GM23338 (cell line): ENCODE results near the gene BARD1. TPM values are rescaled to one million over a fixed set of nuclear protein-coding genes. Genes with fewer than 3 reads are reported as not detected.

Experiments used
- ATAC-seq: fragments of 200-7000 bp; cut with Tn5 transposase; 3 replicates; pipeline ENCODE4 v1.9.1; 2020
- DNase-seq: peaks from one replicate; pipeline ENCODE4 v3.0.0-alpha.2; 2015; ENCODE audit warnings: low spot score
- H2AFZ ChIP-seq: fragments of 200-600 bp; sonication (generic); 2 replicates; pipeline ENCODE4 v1.8.0; 2016; ENCODE audit warnings: antibody characterized with exemption, mild to moderate bottlenecking, moderate library complexity
- H3F3A ChIP-seq: fragments of 200-600 bp; sonication (generic); replicated peaks from 2 replicates; pipeline ENCODE4 v1.8.0; 2017; ENCODE audit warnings: antibody characterized with exemption, mixed run types, low read depth
- H3K27ac ChIP-seq: fragments of 200-600 bp; sonication (generic); 2 replicates; pipeline ENCODE4 v1.6.1; 2016; ENCODE audit warnings: low read depth
- H3K27me3 ChIP-seq: fragments of 200-600 bp; sonication (generic); 2 replicates; pipeline ENCODE4 v1.8.0; 2016; ENCODE audit warnings: mild to moderate bottlenecking, mixed run types, moderate library complexity; ENCODE audit not compliant: insufficient read depth
- H3K36me3 ChIP-seq: fragments of 200-600 bp; sonication (generic); 2 replicates; pipeline ENCODE4 v1.8.0; 2016; ENCODE audit warnings: mild to moderate bottlenecking; ENCODE audit not compliant: insufficient read depth
- H3K4me1 ChIP-seq: fragments of 200-600 bp; sonication (generic); 2 replicates; pipeline ENCODE4 v1.8.0; 2016; ENCODE audit warnings: mild to moderate bottlenecking, moderate library complexity; ENCODE audit not compliant: insufficient read depth
- H3K4me2 ChIP-seq: fragments of 200-600 bp; sonication (generic); 2 replicates; pipeline ENCODE4 v1.7.1; 2017; ENCODE audit warnings: mixed run types
- H3K4me3 ChIP-seq: fragments of 200-600 bp; sonication (generic); 2 replicates; pipeline ENCODE4 v1.6.1; 2016; ENCODE audit warnings: mixed run types
- H3K79me2 ChIP-seq: fragments of 200-600 bp; sonication (generic); replicated peaks from 2 replicates; pipeline ENCODE4 v1.8.0; 2017; ENCODE audit warnings: mild to moderate bottlenecking; ENCODE audit not compliant: insufficient read depth
- H3K9me2 ChIP-seq: fragments of 200-600 bp; sonication (generic); 2 replicates; pipeline ENCODE4 v1.8.0; 2017; ENCODE audit not compliant: insufficient read depth
- H4K20me1 ChIP-seq: fragments of 200-600 bp; sonication (generic); replicated peaks from 2 replicates; pipeline ENCODE4 v1.8.0; 2017; ENCODE audit warnings: mild to moderate bottlenecking; ENCODE audit not compliant: insufficient read depth
- H3K27ac Mint-ChIP-seq: 2 replicates; pipeline ENCODE4 v1.8.0; 2020; ENCODE audit warnings: inconsistent platforms, mild to moderate bottlenecking, moderate library complexity, mixed read lengths
- H3K27me3 Mint-ChIP-seq: 3 replicates; pipeline ENCODE4 v1.8.0; 2022; ENCODE audit warnings: low read depth, mild to moderate bottlenecking, moderate library complexity, mixed read lengths, inconsistent platforms; ENCODE audit not compliant: insufficient read depth, poor library complexity
- H3K36me3 Mint-ChIP-seq: 3 replicates; pipeline ENCODE4 v1.8.0; 2021; ENCODE audit warnings: low read depth, mild to moderate bottlenecking, inconsistent platforms, moderate library complexity, mixed read lengths
- H3K4me1 Mint-ChIP-seq: 3 replicates; pipeline ENCODE4 v1.8.0; 2020; ENCODE audit warnings: mild to moderate bottlenecking, inconsistent platforms, mixed read lengths
- H3K4me3 Mint-ChIP-seq: 3 replicates; pipeline ENCODE4 v1.8.0; 2021; ENCODE audit warnings: moderate library complexity, mild to moderate bottlenecking, inconsistent platforms, mixed read lengths
- H3K9me3 Mint-ChIP-seq: 3 replicates; pipeline ENCODE4 v1.8.0; 2020; ENCODE audit warnings: moderate library complexity, mild to moderate bottlenecking, inconsistent platforms, mixed read lengths
- CREB1 ChIP-seq: fragments of 250-450 bp; sonication (Bioruptor Pico); IDR thresholded peaks from 2 replicates; pipeline ENCODE4 v1.5.0; 2020; ENCODE audit warnings: low read depth, mild to moderate bottlenecking, moderate library complexity
- ETS1 ChIP-seq: IDR thresholded peaks from 2 replicates; pipeline ENCODE4 v1.6.1; 2016; ENCODE audit warnings: antibody characterized with exemption
- JUNB ChIP-seq: IDR thresholded peaks from one replicate; pipeline ENCODE4 v1.6.1; 2016; ENCODE audit warnings: antibody characterized with exemption; ENCODE audit not compliant: unreplicated experiment
- NANOG ChIP-seq: IDR thresholded peaks from 2 replicates; pipeline ENCODE4 v1.6.1; 2016; ENCODE audit warnings: antibody characterized with exemption, borderline replicate concordance
- POLR2AphosphoS5 ChIP-seq: IDR thresholded peaks from 2 replicates; pipeline ENCODE4 v1.6.1; 2016; ENCODE audit warnings: antibody characterized with exemption, low read depth
- STAT1 ChIP-seq: IDR thresholded peaks from one replicate; pipeline ENCODE4 v1.6.1; 2016; ENCODE audit warnings: antibody characterized with exemption; ENCODE audit not compliant: unreplicated experiment
- ZNF331 ChIP-seq: fragments of 250-450 bp; sonication (Bioruptor Pico); IDR thresholded peaks from 2 replicates; pipeline ENCODE4 v1.5.0; 2020; ENCODE audit warnings: low read depth, mild to moderate bottlenecking, moderate library complexity
- ZNF462 ChIP-seq: fragments of 250-450 bp; sonication (Bioruptor Pico); IDR thresholded peaks from 2 replicates; pipeline ENCODE4 v1.5.0; 2020; ENCODE audit warnings: mild to moderate bottlenecking, moderate library complexity
- polyA plus RNA-seq: library from polyadenylated mRNA; unstranded; fragments of >200 nt; fragmentation: Nextera tagmentation; extraction: Ambion mirVana; gene quantifications from 2 replicates; pipeline ENCODE4 v1.2.1, GENCODE V29; 2016
- total RNA-seq: library from RNA; depleted of rRNA; stranded (reverse); fragments of >200 nt; shearing (Covaris generic); gene quantifications from 2 replicates; pipeline ENCODE4 v1.2.3, GENCODE V29; 2014

The BARD1 gene
- total and polyA plus RNA-seq, 2 experiments from 2014 or later = 33.9 to 61.0 TPM

- TF ChIP-seq ZNF462 (CRISPR knock-in tag) = no peak
- no peak for TF ChIP-seq STAT1
- TF ChIP-seq ETS1 = no peak
- TF ChIP-seq ZNF331 = no peak
- no peak for TF ChIP-seq NANOG
- no peak for TF ChIP-seq CREB1 (CRISPR knock-in tag)
- no peak for TF ChIP-seq JUNB
These were observed 34.3 kb upstream of the BARD1 start (continued) for GRCh38 chr2:214843823-214844222.

GRCh38 chr2:214839464-214839863 lies 30.0 kb upstream of the BARD1 start:
- H3K79me2 ChIP-seq = no peaks in the 10 kb centered on the region
- Mint-ChIP-seq H3K27me3 (peaks cover 1% of the 10 kb centered on the region), H3K9me3 (peaks cover 28% of the 10 kb centered on the region; the same call in 2 of the 3 replicates), H3K4me3 (no peak overlapping the region), H3K4me1 (peaks cover 31% of the 10 kb centered on the region), H3K36me3 (peaks cover 26% of the 10 kb centered on the region), H3K27ac (no peak overlapping the region; the same call in 1 of the 2 replicates)
- no peaks in the 10 kb centered on the region for H4K20me1 ChIP-seq
- H3K36me3 ChIP-seq = no peaks in the 10 kb centered on the region
- ATAC-seq (no peak), DNase-seq (no peak)
- H3K27me3 ChIP-seq = no peaks in the 10 kb centered on the region
- 0 out of 2 replicates have a peak, but pooled peaks cover 4% of the 10 kb centered on the region for H3K9me2 ChIP-seq
- peaks cover 12% of the 10 kb centered on the region for H3K4me1 ChIP-seq
- H2AFZ ChIP-seq = no peak overlapping the region
- H3F3A ChIP-seq = no peaks in the 10 kb centered on the region
- H3K4me3 ChIP-seq = no peak overlapping the region
- no peak overlapping the region for H3K27ac ChIP-seq
- H3K4me2 ChIP-seq = no peak overlapping the region
- no peak for TF ChIP-seq STAT1
- no peak for TF ChIP-seq POLR2AphosphoS5
- TF ChIP-seq ZNF462 (CRISPR knock-in tag) = no peak
- TF ChIP-seq ETS1 = no peak
